ENCODE results near the gene NELFB. TPM values are rescaled to one million over a fixed set of nuclear protein-coding genes. Genes with fewer than 3 reads are reported as not detected.

The NELFB gene
- total RNA-seq (20.4 TPM), polyA plus RNA-seq (38.8 TPM)
- long read RNA-seq, donor 1, result 0 reads
- long read RNA-seq, donor 2, result 0 reads
- long read RNA-seq, donor 3, transcript NELFB-201 (13 exons, 2,698 nt), result major isoform, 23 of 23 reads
- long read RNA-seq, donor 3, partial matches to known transcripts, result 0 of 23 reads
- long read RNA-seq, donor 3, other reads (novel, unspliced or antisense), result 0 of 23 reads
- long read RNA-seq, donor 4, transcript NELFB-201 (13 exons, 2,698 nt), result major isoform, 6 of 6 reads
- long read RNA-seq, donor 4, partial matches to known transcripts, result 0 of 6 reads
- long read RNA-seq, donor 4, other reads (novel, unspliced or antisense), result 0 of 6 reads
- long read RNA-seq, donor 5, transcript NELFB-201 (13 exons, 2,698 nt), result major isoform, 19 of 33 reads
- long read RNA-seq, donor 5, partial matches to known transcripts, result 14 of 33 reads
- long read RNA-seq, donor 5, other reads (novel, unspliced or antisense), result 0 of 33 reads
- long read RNA-seq, donor 6, transcript NELFB-201 (13 exons, 2,698 nt), result major isoform, 11 of 11 reads
- long read RNA-seq, donor 6, partial matches to known transcripts, result 0 of 11 reads
- long read RNA-seq, donor 6, other reads (novel, unspliced or antisense), result 0 of 11 reads
- long read RNA-seq, donor 7, transcript NELFB-201 (13 exons, 2,698 nt), result major isoform, 6 of 17 reads
- long read RNA-seq, donor 7, partial matches to known transcripts, result 11 of 17 reads
- long read RNA-seq, donor 7, other reads (novel, unspliced or antisense), result 0 of 17 reads
- long read RNA-seq, donor 8, transcript NELFB-201 (13 exons, 2,698 nt), result major isoform, 5 of 5 reads
- long read RNA-seq, donor 8, partial matches to known transcripts, result 0 of 5 reads
- long read RNA-seq, donor 8, other reads (novel, unspliced or antisense), result 0 of 5 reads
- long read RNA-seq, donor 9, transcript NELFB-201 (13 exons, 2,698 nt), result major isoform, 5 of 5 reads
- long read RNA-seq, donor 9, partial matches to known transcripts, result 0 of 5 reads
- long read RNA-seq, donor 9, other reads (novel, unspliced or antisense), result 0 of 5 reads
- long read RNA-seq, donor 10, partial matches to known transcripts, result 14 of 18 reads
- long read RNA-seq, donor 10, other reads (novel, unspliced or antisense), result 0 of 18 reads

GRCh38 chr9:137254624-137255447, at the start of gene NELFB:
TSS of gene NELFB (plus strand) at chr9:137255327.
- H3K36me3 ChIP-seq (ENCODE audit: control insufficient read depth in 2 of 2, insufficient read depth in 2 of 2, low read length in 1 of 2), result peaks cover 18 to 19% of the 10 kb centered on the region in 2 donors
- WGBS, result 3% methylated on average over 105 of the region's 105 CpGs
- peak; percentile 61 to 94 (median 87) for DNase-seq (ENCODE audit: low read depth in 6 of 9, low spot score in 9 of 9)

GRCh38 chr9:137206602-137207001, 48.5 kb upstream of the NELFB start:
- Histone ChIP-seq H3K4me1 (ENCODE audit: control insufficient read depth in 2 of 2, insufficient read depth in 2 of 2, low read length in 2 of 2) (peaks cover 23 to 28% of the 10 kb centered on the region in 2 donors), H3K4me3 (ENCODE audit: low read length in 2 of 2) (peak overlapping the region in 1 of 2 donors; percentile 92), H3K27ac (ENCODE audit: low read depth in 1 of 2, low read length in 1 of 2) (no peak overlapping the region)

More at GRCh38 chr9:137254624-137255447, at the start of gene NELFB:
- Histone ChIP-seq H3K27me3 (ENCODE audit: control insufficient read depth in 2 of 2, insufficient read depth in 1 of 2, low read length in 1 of 2) (peaks cover 7 to 28% of the 10 kb centered on the region in 2 donors), H3K27ac (ENCODE audit: low read depth in 1 of 2, low read length in 1 of 2) (peak within 1 kb of the TSS in 1 of 2 donors; percentile 48), H3K9me3 (ENCODE audit: control insufficient read depth in 2 of 2, insufficient read depth in 1 of 2, low read length in 1 of 2) (peaks cover 0 to 4% of the 10 kb centered on the region in 2 donors), H3K4me1 (ENCODE audit: control insufficient read depth in 2 of 2, insufficient read depth in 2 of 2, low read length in 2 of 2) (peaks cover 7 to 22% of the 10 kb centered on the region in 2 donors), H3K4me3 (ENCODE audit: low read length in 2 of 2) (peak within 1 kb of the TSS; percentile 75 to 98)

GRCh38 chr9:137211532-137211931, 43.6 kb upstream of the NELFB start:
- WGBS, result 89% methylated on average over 13 of the region's 13 CpGs
- Histone ChIP-seq H3K27ac (ENCODE audit: low read depth in 1 of 2, low read length in 1 of 2) (no peak overlapping the region), H3K9me3 (ENCODE audit: control insufficient read depth in 2 of 2, insufficient read depth in 1 of 2, low read length in 1 of 2) (peaks cover 0 to 3% of the 10 kb centered on the region in 2 donors), H3K4me3 (ENCODE audit: low read length in 2 of 2) (no peak overlapping the region), H3K4me1 (ENCODE audit: control insufficient read depth in 2 of 2, insufficient read depth in 2 of 2, low read length in 2 of 2) (peaks cover 4 to 6% of the 10 kb centered on the region in 2 donors), H3K27me3 (ENCODE audit: control insufficient read depth in 2 of 2, insufficient read depth in 1 of 2, low read length in 1 of 2) (no peaks in the 10 kb centered on the region), H3K36me3 (ENCODE audit: control insufficient read depth in 2 of 2, insufficient read depth in 2 of 2, low read length in 1 of 2) (peaks cover 26 to 45% of the 10 kb centered on the region in 2 donors)
- no peak for DNase-seq (ENCODE audit: low read depth in 6 of 9, low spot score in 9 of 9)

More at GRCh38 chr9:137206602-137207001, 48.5 kb upstream of the NELFB start:
- no peak for DNase-seq (ENCODE audit: low read depth in 6 of 9, low spot score in 9 of 9)
- Histone ChIP-seq H3K36me3 (ENCODE audit: control insufficient read depth in 2 of 2, insufficient read depth in 2 of 2, low read length in 1 of 2) (peaks cover 10 to 11% of the 10 kb centered on the region in 2 donors), H3K27me3 (ENCODE audit: control insufficient read depth in 2 of 2, insufficient read depth in 1 of 2, low read length in 1 of 2) (no peaks in the 10 kb centered on the region), H3K9me3 (ENCODE audit: control insufficient read depth in 2 of 2, insufficient read depth in 1 of 2, low read length in 1 of 2) (peaks cover 0 to 9% of the 10 kb centered on the region in 2 donors)
- WGBS, result 92% methylated on average over 7 of the region's 7 CpGs

GRCh38 chr9:137212520-137212919, 42.6 kb upstream of the NELFB start:
- H3K4me1 ChIP-seq (ENCODE audit: control insufficient read depth in 2 of 2, insufficient read depth in 2 of 2, low read length in 2 of 2), result no peaks in the 10 kb centered on the region
- peaks cover 27 to 52% of the 10 kb centered on the region in 2 donors for H3K36me3 ChIP-seq (ENCODE audit: control insufficient read depth in 2 of 2, insufficient read depth in 2 of 2, low read length in 1 of 2)
- no peak for DNase-seq (ENCODE audit: low read depth in 6 of 9, low spot score in 9 of 9)

GRCh38 chr9:137213160-137214060, 41.7 kb upstream of the NELFB start:
- DNase-seq (ENCODE audit: low read depth in 6 of 9, low spot score in 9 of 9), result no peak
- WGBS, result 97% methylated on average over 49 of the region's 49 CpGs
- peaks cover 27 to 52% of the 10 kb centered on the region in 2 donors for H3K36me3 ChIP-seq (ENCODE audit: control insufficient read depth in 2 of 2, insufficient read depth in 2 of 2, low read length in 1 of 2)

More at GRCh38 chr9:137212520-137212919, 42.6 kb upstream of the NELFB start:
- no peak overlapping the region for H3K27ac ChIP-seq (ENCODE audit: low read depth in 1 of 2, low read length in 1 of 2)
- WGBS, result 96% methylated on average over 21 of the region's 21 CpGs
- no peaks in the 10 kb centered on the region for H3K27me3 ChIP-seq (ENCODE audit: control insufficient read depth in 2 of 2, insufficient read depth in 1 of 2, low read length in 1 of 2)
- H3K4me3 ChIP-seq (ENCODE audit: low read length in 2 of 2), result no peak overlapping the region
- peaks cover 0 to 3% of the 10 kb centered on the region in 2 donors for H3K9me3 ChIP-seq (ENCODE audit: control insufficient read depth in 2 of 2, insufficient read depth in 1 of 2, low read length in 1 of 2)

GRCh38 chr9:137214620-137215019, 40.5 kb upstream of the NELFB start:
- peaks cover 23 to 45% of the 10 kb centered on the region in 2 donors for H3K36me3 ChIP-seq (ENCODE audit: control insufficient read depth in 2 of 2, insufficient read depth in 2 of 2, low read length in 1 of 2)
- H3K9me3 ChIP-seq (ENCODE audit: control insufficient read depth in 2 of 2, insufficient read depth in 1 of 2, low read length in 1 of 2), result no peaks in the 10 kb centered on the region
- WGBS, result 99% methylated on average over 19 of the region's 19 CpGs
- H3K4me1 ChIP-seq (ENCODE audit: control insufficient read depth in 2 of 2, insufficient read depth in 2 of 2, low read length in 2 of 2), result no peaks in the 10 kb centered on the region
- no peak for DNase-seq (ENCODE audit: low read depth in 6 of 9, low spot score in 9 of 9)
- no peak overlapping the region for H3K4me3 ChIP-seq (ENCODE audit: low read length in 2 of 2)
- H3K27me3 ChIP-seq (ENCODE audit: control insufficient read depth in 2 of 2, insufficient read depth in 1 of 2, low read length in 1 of 2), result no peaks in the 10 kb centered on the region
- H3K27ac ChIP-seq (ENCODE audit: low read depth in 1 of 2, low read length in 1 of 2), result no peak overlapping the region

More at GRCh38 chr9:137213160-137214060, 41.7 kb upstream of the NELFB start:
- peaks cover 0 to 3% of the 10 kb centered on the region in 2 donors for H3K9me3 ChIP-seq (ENCODE audit: control insufficient read depth in 2 of 2, insufficient read depth in 1 of 2, low read length in 1 of 2)
- no peak overlapping the region for H3K27ac ChIP-seq (ENCODE audit: low read depth in 1 of 2, low read length in 1 of 2)
- H3K27me3 ChIP-seq (ENCODE audit: control insufficient read depth in 2 of 2, insufficient read depth in 1 of 2, low read length in 1 of 2), result no peaks in the 10 kb centered on the region
- no peaks in the 10 kb centered on the region for H3K4me1 ChIP-seq (ENCODE audit: control insufficient read depth in 2 of 2, insufficient read depth in 2 of 2, low read length in 2 of 2)
- no peak overlapping the region for H3K4me3 ChIP-seq (ENCODE audit: low read length in 2 of 2)

- no peaks in the 10 kb centered on the region for H3K9me3 ChIP-seq (ENCODE audit: control insufficient read depth in 2 of 2, insufficient read depth in 1 of 2, low read length in 1 of 2)
- no peak overlapping the region for H3K4me3 ChIP-seq (ENCODE audit: low read length in 2 of 2)
- DNase-seq (ENCODE audit: low read depth in 6 of 9, low spot score in 9 of 9), result no peak
- no peaks in the 10 kb centered on the region for H3K4me1 ChIP-seq (ENCODE audit: control insufficient read depth in 2 of 2, insufficient read depth in 2 of 2, low read length in 2 of 2)
- H3K27ac ChIP-seq (ENCODE audit: low read depth in 1 of 2, low read length in 1 of 2), result no peak overlapping the region
- H3K27me3 ChIP-seq (ENCODE audit: control insufficient read depth in 2 of 2, insufficient read depth in 1 of 2, low read length in 1 of 2), result peaks cover 0 to 7% of the 10 kb centered on the region in 2 donors
- H3K36me3 ChIP-seq (ENCODE audit: control insufficient read depth in 2 of 2, insufficient read depth in 2 of 2, low read length in 1 of 2), result peaks cover 23 to 40% of the 10 kb centered on the region in 2 donors
- WGBS, result 98% methylated on average over 22 of the region's 22 CpGs
These were observed 39.7 kb upstream of the NELFB start for GRCh38 chr9:137215196-137215986.

Data from thymus (tissue), 14 donors.